ENCODE data around the gene CTU2. TPM values are rescaled to one million over a fixed set of nuclear protein-coding genes. Genes with fewer than 3 reads are reported as not detected.

CTU2 gene
- total and polyA plus RNA-seq, 10 of the 15 experiments (the other 5 are each of a cell fraction or from before 2014, with no cell fraction given): 0.32 to 44.5 (median 18.2) TPM

DNA sequence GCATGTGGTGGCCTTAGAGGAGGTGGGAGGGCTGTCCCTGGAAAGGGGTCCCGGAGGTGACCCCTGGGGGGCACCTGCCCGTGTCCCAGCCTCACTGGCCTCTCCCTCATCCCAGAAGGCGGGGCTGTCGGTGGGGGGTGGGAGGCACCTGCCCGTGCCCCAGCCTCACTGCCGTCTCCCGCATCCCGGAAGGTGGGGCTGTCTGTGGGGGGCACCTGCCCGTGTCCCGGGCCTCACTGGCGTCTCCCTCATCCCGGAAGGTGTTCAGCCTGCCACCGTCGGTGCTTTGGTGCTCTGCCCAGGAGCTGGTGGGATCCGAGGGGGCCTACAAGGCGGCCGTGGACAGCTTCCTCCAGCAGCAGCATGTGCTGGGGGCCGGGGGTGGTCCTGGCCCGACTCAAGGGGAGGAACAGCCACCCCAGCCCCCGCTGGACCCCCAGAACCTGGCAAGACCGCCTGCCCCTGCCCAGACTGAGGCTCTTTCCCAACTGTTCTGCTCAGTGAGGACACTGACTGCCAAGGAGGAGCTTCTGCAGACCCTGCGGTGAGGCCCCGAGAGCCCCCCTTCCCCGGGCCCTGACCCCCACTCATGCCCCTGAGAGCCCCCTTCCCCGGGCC is 6.2 kb downstream of the CTU2 start:
- TF ChIP-seq ZZZ3 (IDR thresholded peaks at IDR 0.05; ENCODE audit: control insufficient read depth, insufficient read length, low read depth) (no peak), MYB (IDR thresholded peaks at IDR 0.05; ENCODE audit: borderline replicate concordance, low read depth, low read length) (no peak), MTA2 (IDR thresholded peaks at IDR 0.05; ENCODE audit: low read depth) (no peak), PAX8 (IDR thresholded peaks at IDR 0.05) (no peak), BCL11A (IDR thresholded peaks at IDR 0.05; ENCODE audit: low read depth, low read length) (no peak), FOS (IDR thresholded peaks at IDR 0.05; ENCODE audit: borderline replicate concordance, extremely low read depth, insufficient read length) (no peak), ZNF384 (IDR thresholded peaks at IDR 0.05; ENCODE audit: borderline replicate concordance, low read depth, low read length) (no peak), NRF1 (conservative IDR thresholded peaks at IDR 0.05; ENCODE audit: low read depth, low read length) (no peak)
- in situ Hi-C loops (cut with MboI): no loop called here
- Histone ChIP-seq H3K9me3 (replicated peaks; ENCODE audit: control insufficient read depth, insufficient read depth, low read length) (no peaks in the 10 kb centered on the region), H3K27me3 (replicated peaks in 1 of 2; ENCODE audit: control insufficient read depth in 2 of 2, insufficient read depth in 2 of 2, low read length in 1 of 2) (no peaks in the 10 kb centered on the region), H4K20me1 (ENCODE audit: control insufficient read depth, insufficient read depth) (no peaks in the 10 kb centered on the region), H3K79me2 (ENCODE audit: control insufficient read depth, insufficient read depth, low read length) (peaks cover 5% of the 10 kb centered on the region), H3K4me1 (ENCODE audit: control insufficient read depth, insufficient read depth, low read length) (no peaks in the 10 kb centered on the region), H3K27ac (ENCODE audit: control insufficient read depth, insufficient read depth) (no peak overlapping the region), H3K4me2 (ENCODE audit: control insufficient read depth, insufficient read depth) (no peak overlapping the region), H3K9ac (ENCODE audit: control insufficient read depth, insufficient read depth, low read length) (no peak overlapping the region), H3K4me3 (no peak overlapping the region), H3K36me3 (ENCODE audit: control insufficient read depth in 2 of 2, insufficient read depth in 2 of 2, low read length in 1 of 2) (peaks cover 12 to 32% of the 10 kb centered on the region in 2 experiments), H2AFZ (ENCODE audit: control insufficient read depth, low read depth, low read length) (no peak overlapping the region)
- FAIRE-seq (no peak), DNase-seq (ENCODE audit: low read depth, low spot score) (no peak), ATAC-seq (no peak)
- ChIA-PET CTCF (interaction anchor here (0.6 kb wide), 1 partner anchor 25 kb away, joined by 3 read pairs; no protein-coding TSS in a partner anchor), SMC1A (ENCODE audit: uncharacterized antibody, unreplicated experiment) (no interaction called here), RAD21 (ENCODE audit: unreplicated experiment) (no interaction called here), POLR2A (no interaction called here)
- 75% methylated on average over 22 of the region's 25 CpGs for WGBS (ENCODE audit: insufficient coverage, insufficient replicate concordance, low lambda C conversion rate, missing lambda C conversion rate)
- intact Hi-C loops (cut with micrococcal nuclease; ENCODE audit: unreplicated experiment): no loop called here
- BruUV-seq (replicated peaks): no TSS peak

DNA sequence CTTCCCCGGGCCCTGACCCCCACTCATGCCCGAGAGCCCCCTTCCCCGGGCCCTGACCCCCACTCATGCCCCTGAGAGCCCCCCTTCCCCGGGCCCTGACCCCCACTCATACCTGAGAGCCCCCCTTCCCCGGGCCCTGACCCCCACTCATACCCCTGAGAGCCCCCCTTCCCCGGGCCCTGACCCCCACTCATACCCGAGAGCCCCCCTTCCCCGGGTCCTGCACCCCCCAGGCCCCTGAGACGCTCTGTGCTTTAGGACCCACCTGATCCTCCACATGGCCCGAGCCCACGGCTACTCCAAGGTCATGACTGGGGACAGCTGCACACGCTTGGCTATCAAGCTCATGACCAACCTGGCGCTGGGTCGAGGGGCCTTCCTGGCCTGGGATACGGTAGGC is 6.8 kb downstream of the CTU2 start:
- Histone ChIP-seq H3K36me3 (ENCODE audit: control insufficient read depth in 2 of 2, insufficient read depth in 2 of 2, low read length in 1 of 2) (peaks cover 13 to 32% of the 10 kb centered on the region in 2 experiments), H3K27me3 (replicated peaks in 1 of 2; ENCODE audit: control insufficient read depth in 2 of 2, insufficient read depth in 2 of 2, low read length in 1 of 2) (no peaks in the 10 kb centered on the region), H3K9me3 (replicated peaks; ENCODE audit: control insufficient read depth, insufficient read depth, low read length) (no peaks in the 10 kb centered on the region), H3K9ac (ENCODE audit: control insufficient read depth, insufficient read depth, low read length) (no peak overlapping the region), H3K79me2 (ENCODE audit: control insufficient read depth, insufficient read depth, low read length) (peaks cover 2% of the 10 kb centered on the region), H3K27ac (ENCODE audit: control insufficient read depth, insufficient read depth) (no peak overlapping the region), H2AFZ (ENCODE audit: control insufficient read depth, low read depth, low read length) (no peak overlapping the region), H3K4me1 (ENCODE audit: control insufficient read depth, insufficient read depth, low read length) (no peaks in the 10 kb centered on the region), H3K4me3 (no peak overlapping the region), H3K4me2 (ENCODE audit: control insufficient read depth, insufficient read depth) (no peak overlapping the region), H4K20me1 (ENCODE audit: control insufficient read depth, insufficient read depth) (no peaks in the 10 kb centered on the region)
- FAIRE-seq (no peak), ATAC-seq (no peak), DNase-seq (ENCODE audit: low read depth, low spot score) (no peak)
- TF ChIP-seq SMARCA5 (IDR thresholded peaks at IDR 0.05) (no peak), ASH2L (IDR thresholded peaks at IDR 0.05; ENCODE audit: borderline replicate concordance, low read depth) (no peak), HCFC1 (IDR thresholded peaks at IDR 0.05; ENCODE audit: low read length) (no peak), STAT3 (IDR thresholded peaks at IDR 0.05; ENCODE audit: low read depth, low read length) (no peak), NBN (IDR thresholded peaks at IDR 0.05) (no peak)
- TF ChIP-seq, protein P1, sequence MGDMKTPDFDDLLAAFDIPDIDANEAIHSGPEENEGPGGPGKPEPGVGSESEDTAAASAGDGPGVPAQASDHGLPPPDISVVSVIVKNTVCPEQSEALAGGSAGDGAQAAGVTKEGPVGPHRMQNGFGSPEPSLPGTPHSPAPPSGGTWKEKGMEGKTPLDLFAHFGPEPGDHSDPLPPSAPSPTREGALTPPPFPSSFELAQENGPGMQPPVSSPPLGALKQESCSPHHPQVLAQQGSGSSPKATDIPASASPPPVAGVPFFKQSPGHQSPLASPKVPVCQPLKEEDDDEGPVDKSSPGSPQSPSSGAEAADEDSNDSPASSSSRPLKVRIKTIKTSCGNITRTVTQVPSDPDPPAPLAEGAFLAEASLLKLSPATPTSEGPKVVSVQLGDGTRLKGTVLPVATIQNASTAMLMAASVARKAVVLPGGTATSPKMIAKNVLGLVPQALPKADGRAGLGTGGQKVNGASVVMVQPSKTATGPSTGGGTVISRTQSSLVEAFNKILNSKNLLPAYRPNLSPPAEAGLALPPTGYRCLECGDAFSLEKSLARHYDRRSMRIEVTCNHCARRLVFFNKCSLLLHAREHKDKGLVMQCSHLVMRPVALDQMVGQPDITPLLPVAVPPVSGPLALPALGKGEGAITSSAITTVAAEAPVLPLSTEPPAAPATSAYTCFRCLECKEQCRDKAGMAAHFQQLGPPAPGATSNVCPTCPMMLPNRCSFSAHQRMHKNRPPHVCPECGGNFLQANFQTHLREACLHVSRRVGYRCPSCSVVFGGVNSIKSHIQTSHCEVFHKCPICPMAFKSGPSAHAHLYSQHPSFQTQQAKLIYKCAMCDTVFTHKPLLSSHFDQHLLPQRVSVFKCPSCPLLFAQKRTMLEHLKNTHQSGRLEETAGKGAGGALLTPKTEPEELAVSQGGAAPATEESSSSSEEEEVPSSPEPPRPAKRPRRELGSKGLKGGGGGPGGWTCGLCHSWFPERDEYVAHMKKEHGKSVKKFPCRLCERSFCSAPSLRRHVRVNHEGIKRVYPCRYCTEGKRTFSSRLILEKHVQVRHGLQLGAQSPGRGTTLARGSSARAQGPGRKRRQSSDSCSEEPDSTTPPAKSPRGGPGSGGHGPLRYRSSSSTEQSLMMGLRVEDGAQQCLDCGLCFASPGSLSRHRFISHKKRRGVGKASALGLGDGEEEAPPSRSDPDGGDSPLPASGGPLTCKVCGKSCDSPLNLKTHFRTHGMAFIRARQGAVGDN (IDR thresholded peaks at IDR 0.05): no peak
- POLR2A ChIA-PET: no interaction called here
- in situ Hi-C loops (cut with MboI): no loop called here
- SMC1A ChIA-PET (ENCODE audit: uncharacterized antibody, unreplicated experiment): no interaction called here
- WGBS (ENCODE audit: insufficient coverage, insufficient replicate concordance, low lambda C conversion rate, missing lambda C conversion rate): 100% methylated on average over 4 of the region's 15 CpGs
- RAD21 ChIA-PET (ENCODE audit: unreplicated experiment): no interaction called here
- intact Hi-C loops (cut with micrococcal nuclease; ENCODE audit: unreplicated experiment): no loop called here
- CTCF ChIA-PET: no interaction called here
- no TSS peak for BruUV-seq (replicated peaks)

All from GM12878 (cell line).